ENCODE results near the gene TIPIN.
"Not testable (repeated sequence)": the region's sequence is repeated elsewhere in the genome, so short reads cannot be mapped to it uniquely, and the experiment has no call there.

Gene TIPIN

GRCh38 chr15:66386204-66387123 lies 30.0 kb upstream of the TIPIN start, which contains the start of gene MAP2K1:
MAP2K1 (plus strand) TSS chr15:66386912; CDS start chr15:66387348, 436 bp downstream.
- H3K4me3 ChIP-seq (ENCODE audit: low read depth, low read length) = peak within 1 kb of the TSS; percentile 80

GRCh38 chr15:66381376-66381775 lies 24.9 kb upstream of the TIPIN start:
- H3K4me3 ChIP-seq (ENCODE audit: low read depth, low read length) = not testable (repeated sequence)

- H3K4me3 ChIP-seq (ENCODE audit: low read depth, low read length) = no peak overlapping the region
Measured at GRCh38 chr15:66378814-66379430, 22.4 kb upstream of the TIPIN start.

GRCh38 chr15:66374179-66374578 lies 17.7 kb upstream of the TIPIN start:
- H3K4me3 ChIP-seq (ENCODE audit: low read depth, low read length) = no peak overlapping the region

GRCh38 chr15:66369773-66370651 lies 13.5 kb upstream of the TIPIN start:
- no peak overlapping the region for H3K4me3 ChIP-seq (ENCODE audit: low read depth, low read length)

- H3K4me3 ChIP-seq (ENCODE audit: low read depth, low read length) = no peak overlapping the region
Measured at GRCh38 chr15:66364944-66365528, 8.6 kb upstream of the TIPIN start.

GRCh38 chr15:66362776-66363175 lies 6.3 kb upstream of the TIPIN start:
- no peak overlapping the region for H3K4me3 ChIP-seq (ENCODE audit: low read depth, low read length)

GRCh38 chr15:66361745-66362460 lies 5.4 kb upstream of the TIPIN start:
- not testable (repeated sequence) for H3K4me3 ChIP-seq (ENCODE audit: low read depth, low read length)

- no peak overlapping the region for H3K4me3 ChIP-seq (ENCODE audit: low read depth, low read length)
Measured at GRCh38 chr15:66359740-66360139, 3.3 kb upstream of the TIPIN start.

- peak overlapping the region; percentile 89 for H3K4me3 ChIP-seq (ENCODE audit: low read depth, low read length)
Measured at GRCh38 chr15:66356077-66356358, 467 bp downstream of the TIPIN start.

GRCh38 chr15:66348530-66348929 lies 8.0 kb downstream of the TIPIN start:
- H3K4me3 ChIP-seq (ENCODE audit: low read depth, low read length) = not testable (repeated sequence)

GRCh38 chr15:66328771-66329170 lies 27.7 kb downstream of the TIPIN start:
- H3K4me3 ChIP-seq (ENCODE audit: low read depth, low read length) = no peak overlapping the region

GRCh38 chr15:66327736-66328135 lies 28.7 kb downstream of the TIPIN start:
- no peak overlapping the region for H3K4me3 ChIP-seq (ENCODE audit: low read depth, low read length)

GRCh38 chr15:66326051-66326450 lies 30.4 kb downstream of the TIPIN start:
- no peak overlapping the region for H3K4me3 ChIP-seq (ENCODE audit: low read depth, low read length)

- H3K4me3 ChIP-seq (ENCODE audit: low read depth, low read length) = no peak overlapping the region
Measured at GRCh38 chr15:66323312-66323928, 33.1 kb downstream of the TIPIN start.

GRCh38 chr15:66312144-66312543 lies 44.3 kb downstream of the TIPIN start:
- H3K4me3 ChIP-seq (ENCODE audit: low read depth, low read length) = no peak overlapping the region

- no peak overlapping the region for H3K4me3 ChIP-seq (ENCODE audit: low read depth, low read length)
Measured at GRCh38 chr15:66310786-66311185, 45.7 kb downstream of the TIPIN start.

GRCh38 chr15:66309828-66310227 lies 46.7 kb downstream of the TIPIN start:
- H3K4me3 ChIP-seq (ENCODE audit: low read depth, low read length) = no peak overlapping the region

- no peak overlapping the region for H3K4me3 ChIP-seq (ENCODE audit: low read depth, low read length)
Measured at GRCh38 chr15:66308531-66308930, 48.0 kb downstream of the TIPIN start.

- H3K4me3 ChIP-seq (ENCODE audit: low read depth, low read length) = no peak overlapping the region
Measured at GRCh38 chr15:66306381-66306780, 50.1 kb downstream of the TIPIN start.

Data from iPS-11a (cell line).